Activated T-cell treated with anti-CD3 and anti-CD28 coated beads, Interleukin-2, amount 50 U/mL, for 72 hours (primary cell): ENCODE results near the gene ABCG4. TPM values are rescaled to one million over a fixed set of nuclear protein-coding genes. Genes with fewer than 3 reads are reported as not detected.

ENCODE experiments used
- ATAC-seq, 2 donors: fragments of 150-1000 bp; cut with Tn5 transposase; replicated peaks in 1 of 2; 2 replicates each; pipeline ENCODE4 v1.10.0; 2021; ENCODE audit warnings: moderate library complexity in 2 of 2, mild to moderate bottlenecking in 1 of 2
- DNase-seq, 2 donors: peaks; one replicate each; pipeline ENCODE4 v3.0.0; 2021 to 2022; ENCODE audit warnings: mixed read lengths in 1 of 2
- H3K27ac Mint-ChIP-seq: one replicate; pipeline ENCODE4 v1.8.0; 2022; ENCODE audit warnings: mild to moderate bottlenecking, moderate library complexity, mixed read lengths
- H3K27me3 Mint-ChIP-seq: one replicate; pipeline ENCODE4 v1.8.0; 2022; ENCODE audit warnings: low read depth, mixed read lengths
- H3K36me3 Mint-ChIP-seq, 2 donors: one replicate each; pipeline ENCODE4 v1.8.0; 2022; ENCODE audit warnings: mixed read lengths in 2 of 2, mild to moderate bottlenecking in 1 of 2; ENCODE audit not compliant: insufficient read depth in 2 of 2
- H3K4me1 Mint-ChIP-seq: one replicate; pipeline ENCODE4 v1.8.0; 2022; ENCODE audit warnings: low read depth, mixed read lengths
- H3K4me3 Mint-ChIP-seq, 2 donors: one replicate each; pipeline ENCODE4 v1.8.0; 2022; ENCODE audit warnings: mild to moderate bottlenecking in 2 of 2, mixed read lengths in 2 of 2, moderate library complexity in 2 of 2
- H3K9me3 Mint-ChIP-seq, 2 donors: one replicate each; pipeline ENCODE4 v1.8.0; 2022; ENCODE audit warnings: mixed read lengths in 2 of 2
- total RNA-seq, 2 donors: library from RNA; stranded (reverse); gene quantifications; one replicate each; pipeline ENCODE4 v1.2.3, GENCODE V29; 2022

The ABCG4 gene
- total RNA-seq, 2 donors from 2014 or later, result 0.09 to 0.24 TPM

- Mint-ChIP-seq H3K4me3 (peak overlapping the region; percentile 95 to 97), H3K9me3 (no peaks in the 10 kb centered on the region), H3K27ac (peak overlapping the region; percentile 73), H3K27me3 (no peaks in the 10 kb centered on the region), H3K36me3 (peaks cover 2 to 19% of the 10 kb centered on the region in 2 donors), H3K4me1 (peaks cover 52% of the 10 kb centered on the region)
- DNase-seq (no peak), ATAC-seq (no peak)
Observed at GRCh38 chr11:119108857-119109221, 40.0 kb upstream of the ABCG4 start.

GRCh38 chr11:119109843-119110242, 39.0 kb upstream of the ABCG4 start:
- Mint-ChIP-seq H3K27me3 (no peaks in the 10 kb centered on the region), H3K27ac (no peak overlapping the region), H3K4me1 (peaks cover 50% of the 10 kb centered on the region), H3K36me3 (peaks cover 2 to 19% of the 10 kb centered on the region in 2 donors), H3K4me3 (peak overlapping the region in 1 of 2 donors; percentile 95), H3K9me3 (no peaks in the 10 kb centered on the region)
- ATAC-seq, result no peak
- DNase-seq, result no peak

GRCh38 chr11:119110439-119110838, 38.4 kb upstream of the ABCG4 start:
- Mint-ChIP-seq H3K4me1 (peaks cover 52% of the 10 kb centered on the region), H3K4me3 (no peak overlapping the region), H3K27ac (peak overlapping the region; percentile 16), H3K9me3 (no peaks in the 10 kb centered on the region), H3K36me3 (peaks cover 4 to 22% of the 10 kb centered on the region in 2 donors), H3K27me3 (no peaks in the 10 kb centered on the region)
- ATAC-seq, result no peak
- no peak for DNase-seq

- H3K9me3 Mint-ChIP-seq, result no peaks in the 10 kb centered on the region
- no peak for DNase-seq
- H3K4me3 Mint-ChIP-seq, result no peak overlapping the region
- H3K27me3 Mint-ChIP-seq, result no peaks in the 10 kb centered on the region
- ATAC-seq, result no peak
- peaks cover 55% of the 10 kb centered on the region for H3K4me1 Mint-ChIP-seq
- H3K27ac Mint-ChIP-seq, result no peak overlapping the region
- peaks cover 4 to 23% of the 10 kb centered on the region in 2 donors for H3K36me3 Mint-ChIP-seq
Observed at GRCh38 chr11:119111361-119111925, 37.4 kb upstream of the ABCG4 start.

GRCh38 chr11:119112314-119113020, 36.4 kb upstream of the ABCG4 start:
- no peak overlapping the region for H3K4me3 Mint-ChIP-seq
- DNase-seq (no peak), ATAC-seq (no peak)
- H3K4me1 Mint-ChIP-seq, result peaks cover 56% of the 10 kb centered on the region
- H3K27ac Mint-ChIP-seq, result no peak overlapping the region
- H3K36me3 Mint-ChIP-seq, result peaks cover 4 to 27% of the 10 kb centered on the region in 2 donors
- H3K27me3 Mint-ChIP-seq, result no peaks in the 10 kb centered on the region
- H3K9me3 Mint-ChIP-seq, result no peaks in the 10 kb centered on the region

GRCh38 chr11:119113716-119114115, 35.1 kb upstream of the ABCG4 start:
- Mint-ChIP-seq H3K4me1 (peaks cover 50% of the 10 kb centered on the region), H3K4me3 (no peak overlapping the region), H3K27me3 (no peaks in the 10 kb centered on the region), H3K27ac (no peak overlapping the region), H3K9me3 (no peaks in the 10 kb centered on the region), H3K36me3 (peaks cover 4 to 25% of the 10 kb centered on the region in 2 donors)
- no peak for DNase-seq
- no peak for ATAC-seq

- Mint-ChIP-seq H3K27me3 (no peaks in the 10 kb centered on the region), H3K36me3 (peaks cover 4 to 25% of the 10 kb centered on the region in 2 donors), H3K4me1 (peaks cover 44% of the 10 kb centered on the region), H3K4me3 (no peak overlapping the region), H3K9me3 (no peaks in the 10 kb centered on the region), H3K27ac (no peak overlapping the region)
- ATAC-seq (no peak), DNase-seq (no peak)
Observed at GRCh38 chr11:119114351-119114750, 34.5 kb upstream of the ABCG4 start.

GRCh38 chr11:119115484-119116234, 33.2 kb upstream of the ABCG4 start:
- peaks cover 2 to 22% of the 10 kb centered on the region in 2 donors for H3K36me3 Mint-ChIP-seq

GRCh38 chr11:119116235-119116594, 32.6 kb upstream of the ABCG4 start:
- Mint-ChIP-seq H3K4me3 (peak overlapping the region; percentile 86 to 87), H3K36me3 (peaks cover 2 to 19% of the 10 kb centered on the region in 2 donors), H3K27ac (peak overlapping the region; percentile 85)

More at GRCh38 chr11:119115484-119116234, 33.2 kb upstream of the ABCG4 start:
- Mint-ChIP-seq H3K4me3 (peak overlapping the region; percentile 86 to 87), H3K27me3 (no peaks in the 10 kb centered on the region), H3K4me1 (peaks cover 43% of the 10 kb centered on the region), H3K27ac (peak overlapping the region; percentile 85), H3K9me3 (no peaks in the 10 kb centered on the region)
- ATAC-seq (peak; percentile 63 to 70), DNase-seq (peak in 1 of 2 donors; percentile 28)

GRCh38 chr11:119116601-119117000, 32.3 kb upstream of the ABCG4 start:
- peaks cover 2 to 16% of the 10 kb centered on the region in 2 donors for H3K36me3 Mint-ChIP-seq
- DNase-seq, result no peak
- peak overlapping the region; percentile 22 to 25 for H3K4me3 Mint-ChIP-seq
- H3K4me1 Mint-ChIP-seq, result peaks cover 46% of the 10 kb centered on the region
- H3K9me3 Mint-ChIP-seq, result no peaks in the 10 kb centered on the region
- no peaks in the 10 kb centered on the region for H3K27me3 Mint-ChIP-seq
- H3K27ac Mint-ChIP-seq, result peak overlapping the region; percentile 47
- ATAC-seq, result no peak

More at GRCh38 chr11:119116235-119116594, 32.6 kb upstream of the ABCG4 start:
- H3K4me1 Mint-ChIP-seq, result peaks cover 49% of the 10 kb centered on the region
- no peaks in the 10 kb centered on the region for H3K9me3 Mint-ChIP-seq
- DNase-seq (no peak), ATAC-seq (no peak)
- no peaks in the 10 kb centered on the region for H3K27me3 Mint-ChIP-seq

- peaks cover 47% of the 10 kb centered on the region for H3K4me1 Mint-ChIP-seq
- peak overlapping the region; percentile 47 for H3K27ac Mint-ChIP-seq
- no peaks in the 10 kb centered on the region for H3K27me3 Mint-ChIP-seq
- H3K36me3 Mint-ChIP-seq, result peaks cover 2 to 13% of the 10 kb centered on the region in 2 donors
- H3K4me3 Mint-ChIP-seq, result no peak overlapping the region
- ATAC-seq, result no peak
- DNase-seq, result no peak
- no peaks in the 10 kb centered on the region for H3K9me3 Mint-ChIP-seq
Observed at GRCh38 chr11:119117004-119117706, 31.7 kb upstream of the ABCG4 start.

- Mint-ChIP-seq H3K36me3 (peaks cover 4 to 9% of the 10 kb centered on the region in 2 donors), H3K4me3 (no peak overlapping the region), H3K9me3 (no peaks in the 10 kb centered on the region), H3K27me3 (no peaks in the 10 kb centered on the region), H3K4me1 (peaks cover 57% of the 10 kb centered on the region), H3K27ac (no peak overlapping the region)
- no peak for ATAC-seq
- no peak for DNase-seq
Observed at GRCh38 chr11:119118227-119118626, 30.6 kb upstream of the ABCG4 start.

GRCh38 chr11:119118946-119119345, 29.9 kb upstream of the ABCG4 start:
- Mint-ChIP-seq H3K4me1 (peaks cover 58% of the 10 kb centered on the region), H3K36me3 (peaks cover 4 to 8% of the 10 kb centered on the region in 2 donors), H3K27ac (no peak overlapping the region), H3K27me3 (no peaks in the 10 kb centered on the region), H3K4me3 (no peak overlapping the region), H3K9me3 (no peaks in the 10 kb centered on the region)
- ATAC-seq, result no peak
- DNase-seq, result no peak
